Measurements from ENCODE around the gene NFKB1. TPM values are rescaled to one million over a fixed set of nuclear protein-coding genes. Genes with fewer than 3 reads are reported as not detected.

NFKB1 gene
- total RNA-seq, 1 donor from 2014 or later, result 20.6 TPM

- no peak for DNase-seq (ENCODE audit: extremely low spot score, unreplicated experiment)
- H3K9me3 Mint-ChIP-seq, result no peaks in the 10 kb centered on the region
- no peaks in the 10 kb centered on the region for H3K27me3 Mint-ChIP-seq
- peaks cover 28% of the 10 kb centered on the region for H3K36me3 Mint-ChIP-seq
- H3K27ac Mint-ChIP-seq, result no peak overlapping the region
- H3K4me1 Mint-ChIP-seq (ENCODE audit: unreplicated experiment), result peaks cover 4% of the 10 kb centered on the region
- no peak for TF ChIP-seq CTCF (conservative IDR thresholded peaks at IDR 0.05)
- no peak overlapping the region for H3K4me3 Mint-ChIP-seq
Observed at GRCh38 chr4:102580463-102580842, 79.3 kb downstream of the NFKB1 start.

GRCh38 chr4:102584091-102584490, 82.9 kb downstream of the NFKB1 start:
- H3K4me1 Mint-ChIP-seq (ENCODE audit: unreplicated experiment), result no peaks in the 10 kb centered on the region
- H3K27ac Mint-ChIP-seq, result no peak overlapping the region
- no peak overlapping the region for H3K4me3 Mint-ChIP-seq
- peaks cover 25% of the 10 kb centered on the region for H3K36me3 Mint-ChIP-seq
- TF ChIP-seq CTCF (conservative IDR thresholded peaks at IDR 0.05), result no peak
- DNase-seq (ENCODE audit: extremely low spot score, unreplicated experiment), result no peak
- no peaks in the 10 kb centered on the region for H3K9me3 Mint-ChIP-seq
- H3K27me3 Mint-ChIP-seq, result no peaks in the 10 kb centered on the region

GRCh38 chr4:102585329-102585728, 84.2 kb downstream of the NFKB1 start:
- no peaks in the 10 kb centered on the region for H3K27me3 Mint-ChIP-seq
- no peak overlapping the region for H3K27ac Mint-ChIP-seq
- no peak for TF ChIP-seq CTCF (conservative IDR thresholded peaks at IDR 0.05)
- no peak overlapping the region for H3K4me3 Mint-ChIP-seq
- peaks cover 25% of the 10 kb centered on the region for H3K36me3 Mint-ChIP-seq
- no peak for DNase-seq (ENCODE audit: extremely low spot score, unreplicated experiment)
- no peaks in the 10 kb centered on the region for H3K9me3 Mint-ChIP-seq
- H3K4me1 Mint-ChIP-seq (ENCODE audit: unreplicated experiment), result no peaks in the 10 kb centered on the region

- Mint-ChIP-seq H3K9me3 (peaks cover 5% of the 10 kb centered on the region), H3K36me3 (peaks cover 25% of the 10 kb centered on the region), H3K27me3 (no peaks in the 10 kb centered on the region), H3K4me1 (ENCODE audit: unreplicated experiment) (no peaks in the 10 kb centered on the region), H3K27ac (no peak overlapping the region), H3K4me3 (no peak overlapping the region)
- TF ChIP-seq CTCF (conservative IDR thresholded peaks at IDR 0.05), result no peak
- DNase-seq (ENCODE audit: extremely low spot score, unreplicated experiment), result no peak
Observed at GRCh38 chr4:102586002-102586643, 85.0 kb downstream of the NFKB1 start.

- DNase-seq (ENCODE audit: extremely low spot score, unreplicated experiment), result no peak
- no peak for TF ChIP-seq CTCF (conservative IDR thresholded peaks at IDR 0.05)
- Mint-ChIP-seq H3K36me3 (peaks cover 26% of the 10 kb centered on the region), H3K27me3 (no peaks in the 10 kb centered on the region), H3K9me3 (peaks cover 8% of the 10 kb centered on the region), H3K4me1 (ENCODE audit: unreplicated experiment) (no peaks in the 10 kb centered on the region), H3K4me3 (no peak overlapping the region), H3K27ac (no peak overlapping the region)
Observed at GRCh38 chr4:102586644-102587021, 85.5 kb downstream of the NFKB1 start.

- Mint-ChIP-seq H3K9me3 (peaks cover 13% of the 10 kb centered on the region), H3K27me3 (no peaks in the 10 kb centered on the region), H3K36me3 (peaks cover 17% of the 10 kb centered on the region), H3K27ac (no peak overlapping the region), H3K4me3 (no peak overlapping the region), H3K4me1 (ENCODE audit: unreplicated experiment) (no peaks in the 10 kb centered on the region)
- TF ChIP-seq CTCF (conservative IDR thresholded peaks at IDR 0.05), result no peak
- no peak for DNase-seq (ENCODE audit: extremely low spot score, unreplicated experiment)
Observed at GRCh38 chr4:102589743-102590142, 88.6 kb downstream of the NFKB1 start.
